GM04503 (cell line): ENCODE measurements around the gene ADAM33.

Experiments used
- DNase-seq: peaks from one replicate; pipeline ENCODE4 v3.0.0-alpha.2; 2012; ENCODE audit warnings: low read depth

ADAM33 gene

GRCh38 chr20:3681931-3682781, at the start of gene ADAM33:
TSS of gene ADAM33 (minus strand) at chr20:3682010. CDS start at chr20:3682004, 6 bp downstream.
- DNase-seq: no peak

- no peak for DNase-seq
Observed at GRCh38 chr20:3730803-3731672, 49.2 kb upstream of the ADAM33 start.

DNA sequence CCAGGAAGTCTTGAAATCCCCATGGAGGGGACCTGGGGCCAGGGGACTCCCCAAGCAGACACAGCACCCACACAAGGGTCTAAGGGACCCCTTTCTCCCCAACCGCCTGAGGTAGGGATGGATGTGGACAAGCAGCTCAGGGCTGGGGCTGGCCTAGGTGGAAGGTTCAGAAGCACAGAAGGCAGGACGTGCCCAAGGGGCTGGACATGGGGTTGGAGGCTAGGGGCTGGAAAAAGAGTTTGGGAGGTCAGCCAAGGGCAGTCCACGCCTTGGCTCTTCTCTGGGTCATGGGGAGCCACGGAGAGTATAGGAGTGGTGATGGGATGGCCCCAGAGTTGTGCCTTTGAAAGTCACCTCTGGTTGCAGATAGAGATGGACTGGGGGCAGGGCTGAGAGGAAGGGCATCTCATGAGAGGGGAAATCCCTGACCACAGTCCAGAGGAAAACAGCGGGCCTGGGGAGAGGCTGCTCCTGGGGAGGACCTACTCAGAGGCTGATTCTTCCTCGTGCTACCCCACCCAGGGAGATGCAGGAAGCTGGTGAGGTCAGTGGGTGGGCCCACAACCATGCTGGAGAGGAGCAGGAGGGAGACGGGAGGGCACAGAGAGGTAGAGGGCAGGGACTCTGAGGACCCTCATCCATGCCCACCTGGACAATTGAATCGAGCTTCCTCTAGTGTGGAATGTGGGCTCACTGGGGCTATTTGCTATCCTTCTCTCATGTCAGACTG, 48.2 kb upstream of the ADAM33 start:
- no peak for DNase-seq

DNA sequence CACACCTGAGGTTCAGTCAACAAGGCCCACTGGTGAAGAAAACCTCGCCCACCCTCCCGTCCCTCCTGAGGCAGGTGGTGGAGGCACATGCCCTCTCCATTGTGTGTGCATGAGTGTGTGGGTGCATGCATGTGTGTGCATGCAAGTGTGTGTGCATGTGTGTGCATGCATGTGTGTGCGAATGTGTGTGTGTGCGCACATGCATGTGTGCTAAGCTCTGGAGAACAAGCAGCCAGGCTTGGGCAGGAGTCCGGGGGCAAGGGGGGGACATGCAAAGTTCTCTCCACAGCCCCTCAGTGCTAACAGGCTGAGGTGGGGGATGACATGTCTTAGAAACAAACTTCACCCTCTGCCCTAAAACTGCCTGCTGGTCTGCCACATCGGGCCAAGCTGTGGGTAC, 47.6 kb upstream of the ADAM33 start:
- no peak for DNase-seq

- no peak for DNase-seq
Observed at GRCh38 chr20:3728876-3729275, 47.1 kb upstream of the ADAM33 start.

DNA sequence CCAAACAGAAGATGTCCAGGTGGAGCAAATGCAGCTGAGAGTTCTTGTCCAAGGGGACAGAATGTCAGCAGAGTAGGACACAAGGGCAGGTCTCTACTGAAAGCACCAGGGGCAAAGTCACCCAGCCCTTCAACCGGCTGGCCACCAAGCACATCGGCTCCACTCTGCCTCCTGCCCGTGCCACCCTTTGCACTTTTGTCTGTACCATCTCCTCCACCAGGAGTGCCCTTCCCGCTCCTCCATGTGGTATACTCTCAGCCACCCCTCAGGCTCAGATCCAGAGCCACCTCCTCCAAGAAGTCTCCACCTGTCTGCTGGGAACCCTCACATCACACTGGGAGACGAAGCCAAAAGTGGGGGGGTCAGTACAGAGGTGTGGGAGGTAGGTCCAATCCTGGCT, 46.5 kb upstream of the ADAM33 start:
- no peak for DNase-seq

GRCh38 chr20:3727401-3728021, 45.7 kb upstream of the ADAM33 start:
- DNase-seq: peak; percentile 24

DNA sequence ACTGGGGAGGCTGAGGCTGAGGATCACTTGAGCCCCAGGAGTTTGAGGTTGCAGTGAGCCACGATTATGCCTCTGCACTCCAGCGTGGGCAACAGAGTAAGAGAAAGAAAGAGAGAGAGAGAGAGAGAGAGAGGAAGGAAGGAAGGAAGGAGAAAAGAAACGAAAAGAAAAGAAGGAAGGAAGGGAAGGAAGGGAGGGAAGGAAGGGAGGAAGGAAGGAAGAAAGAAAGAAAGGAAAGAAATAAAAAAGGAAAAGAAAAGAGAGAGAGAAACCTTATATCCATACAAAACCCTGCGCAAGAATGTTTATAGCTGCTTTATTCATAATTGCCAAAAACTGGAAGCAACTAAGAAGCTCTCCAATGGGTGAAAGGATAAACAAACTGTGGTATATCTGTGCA, 42.5 kb upstream of the ADAM33 start:
- DNase-seq: no peak

DNA sequence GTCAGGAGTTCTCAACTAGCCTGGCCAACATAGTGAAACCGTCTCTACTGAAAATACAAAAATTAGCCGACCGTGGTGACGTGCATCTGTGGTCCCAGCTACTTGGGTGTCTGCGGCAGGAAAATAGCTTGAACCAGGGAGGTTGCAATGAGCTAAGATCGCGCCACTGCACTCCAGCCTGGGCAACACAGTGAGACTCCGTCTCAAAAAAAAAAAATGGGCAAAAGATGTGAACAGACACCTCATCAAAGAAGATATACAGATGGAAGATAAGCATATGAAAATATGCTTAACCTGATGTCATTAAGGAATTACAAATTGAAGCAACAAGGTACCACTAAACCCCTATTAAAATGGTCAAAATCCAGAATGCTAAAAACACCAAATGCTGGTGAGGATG, 41.5 kb upstream of the ADAM33 start:
- DNase-seq: no peak

GRCh38 chr20:3721912-3722311, 40.1 kb upstream of the ADAM33 start:
- no peak for DNase-seq

- no peak for DNase-seq
Observed at GRCh38 chr20:3720626-3721025, 38.8 kb upstream of the ADAM33 start.

- DNase-seq: no peak
Observed at GRCh38 chr20:3720068-3720467, 38.3 kb upstream of the ADAM33 start.

- DNase-seq: no peak
Observed at GRCh38 chr20:3719046-3719445, 37.2 kb upstream of the ADAM33 start.

DNA sequence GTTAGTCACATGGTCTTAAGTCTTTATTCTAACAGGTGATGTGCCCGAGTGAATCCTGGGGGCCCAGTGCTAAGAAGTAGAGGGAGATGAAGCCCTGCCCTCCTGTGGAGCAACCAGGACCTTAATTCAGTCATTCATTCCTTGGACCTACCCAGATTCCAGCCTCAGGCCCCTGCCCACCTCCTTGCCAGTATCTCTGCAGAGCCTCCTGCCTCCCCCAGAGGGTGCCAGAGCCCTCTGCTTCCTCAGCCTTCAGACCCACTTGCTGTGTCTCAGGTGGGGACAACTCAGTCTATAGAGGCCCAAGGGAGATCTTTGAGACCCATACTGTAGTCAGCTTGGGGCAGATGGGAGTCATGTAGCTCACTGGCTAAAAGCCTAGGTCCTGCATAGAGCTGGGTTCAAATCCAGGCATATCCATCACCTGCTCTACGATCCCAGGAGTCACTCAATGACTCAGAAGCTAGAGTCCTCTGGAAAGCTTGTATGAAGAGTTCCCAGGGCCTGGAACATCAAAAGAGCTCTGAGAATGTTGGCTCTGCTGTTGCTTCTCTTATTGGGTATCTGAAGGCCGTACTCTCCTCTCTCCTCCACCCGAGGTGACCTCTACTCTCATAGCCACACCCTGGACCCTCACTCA, 34.5 kb upstream of the ADAM33 start:
- DNase-seq: no peak

- DNase-seq: no peak
Observed at GRCh38 chr20:3714092-3714491, 32.3 kb upstream of the ADAM33 start.

GRCh38 chr20:3712279-3712873, 30.6 kb upstream of the ADAM33 start, which contains the start of gene SIGLEC1:
TSS of gene SIGLEC1 (minus strand) at chr20:3712600. CDS start at chr20:3707128, 5,472 bp downstream.
- no peak for DNase-seq

DNA sequence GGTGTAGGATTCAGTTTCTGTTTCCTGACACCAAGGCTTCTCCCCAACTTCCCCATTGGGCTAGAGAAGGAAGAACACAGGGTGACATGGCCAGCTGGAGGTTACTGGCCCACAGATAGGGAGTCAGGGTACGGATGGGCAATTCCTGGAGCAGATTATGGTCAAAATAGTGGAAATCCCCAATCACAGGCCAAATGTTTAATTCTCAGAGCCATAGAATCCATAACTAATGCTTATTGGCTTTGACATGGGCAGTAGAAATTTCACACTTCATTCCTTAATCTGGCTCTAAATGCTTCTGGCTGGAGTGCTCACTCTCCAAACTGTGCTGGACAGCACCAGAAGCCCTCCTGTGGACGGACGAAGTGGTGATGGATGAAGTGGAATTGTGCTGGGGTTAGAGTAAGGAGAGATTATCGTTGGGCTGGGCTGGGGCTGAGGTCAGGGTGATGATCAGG, 29.7 kb upstream of the ADAM33 start:
- DNase-seq: no peak

DNA sequence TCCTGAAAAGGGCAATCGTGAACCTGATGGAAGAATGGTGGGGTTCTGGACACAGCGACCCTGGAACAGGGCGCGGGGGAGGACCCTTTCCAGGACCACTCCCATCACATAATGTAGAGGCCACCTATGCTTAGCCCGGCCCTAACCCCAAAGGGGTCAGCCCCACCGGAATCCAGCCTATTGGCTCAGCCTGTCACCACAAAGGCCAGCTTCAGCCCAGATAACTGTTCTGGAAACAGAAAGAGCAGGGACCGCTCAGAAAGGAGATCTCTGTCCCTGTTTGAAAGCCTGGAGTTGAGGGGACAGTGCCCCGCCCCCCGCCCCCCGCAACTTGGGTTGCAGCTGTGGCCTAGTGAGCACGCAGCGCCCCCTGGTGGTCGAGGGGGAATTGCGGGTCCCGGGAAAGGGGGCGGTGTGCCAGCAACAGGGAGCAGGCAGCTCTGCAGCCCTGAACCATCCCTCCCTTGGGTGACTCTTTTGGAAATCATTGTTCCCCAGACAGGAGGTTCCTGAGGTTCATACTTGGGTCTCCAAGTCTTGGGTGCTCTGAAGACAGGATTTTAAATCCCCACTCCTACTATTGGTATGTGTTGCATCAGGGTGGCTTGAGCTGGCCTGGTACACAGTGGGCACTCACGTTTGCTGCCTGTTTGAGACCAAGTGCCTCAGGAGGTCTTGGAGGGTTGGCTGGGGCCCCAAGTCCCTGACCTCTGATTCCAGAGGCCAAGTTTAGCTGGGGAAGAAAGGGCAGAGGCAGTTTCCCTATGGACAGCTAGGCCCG, 29.1 kb upstream of the ADAM33 start:
- no peak for DNase-seq

- no peak for DNase-seq
Observed at GRCh38 chr20:3710011-3710466, 28.2 kb upstream of the ADAM33 start.

DNA sequence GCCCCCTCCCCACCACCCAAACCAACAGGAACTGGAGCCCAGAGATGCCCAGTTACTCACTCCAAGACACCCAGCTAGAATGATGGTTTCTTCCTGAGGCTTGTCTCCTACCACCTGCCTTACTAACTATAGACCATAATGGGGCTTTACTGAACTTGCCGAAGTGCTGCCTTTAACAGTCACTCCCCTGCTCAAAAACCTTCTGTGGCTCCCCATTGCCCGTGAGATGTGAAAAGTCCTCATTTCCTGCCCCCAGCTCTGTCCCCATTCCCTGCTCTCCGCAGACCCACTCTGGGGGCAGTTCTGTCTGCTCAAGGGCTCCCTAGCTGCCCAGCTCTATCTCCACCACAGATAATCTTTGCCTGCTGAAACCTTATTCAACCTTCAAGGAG, 25.7 kb upstream of the ADAM33 start:
- no peak for DNase-seq
